ENCODE data around the gene KIF4A. TPM values are rescaled to one million over a fixed set of nuclear protein-coding genes. Genes with fewer than 3 reads are reported as not detected.
A peak's percentile ranks its signal among the peaks of the same experiment; 100 is the strongest.

The KIF4A gene
- total RNA-seq, 1 donor from 2014 or later = 26.5 TPM

DNA sequence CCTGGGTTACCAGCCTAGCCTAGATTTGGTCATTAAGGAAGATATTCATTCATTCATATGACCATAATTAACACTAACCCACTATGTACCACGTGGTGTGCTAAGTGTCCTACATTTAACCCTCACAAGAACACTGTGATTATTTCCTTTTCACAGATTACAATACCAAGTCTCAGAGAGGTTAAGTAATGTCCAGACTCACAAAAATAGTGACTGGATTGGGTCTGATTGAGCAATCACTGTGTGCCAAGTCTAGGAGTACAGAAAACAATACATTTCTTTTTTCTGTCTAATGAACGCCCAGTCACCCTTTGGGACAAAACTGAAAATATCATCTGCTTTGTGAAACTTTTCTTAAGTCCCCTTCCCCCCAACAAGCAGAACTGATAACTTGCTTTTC, 147.1 kb downstream of the KIF4A start:
- H3K4me1 Mint-ChIP-seq (ENCODE audit: low read depth) = peaks cover 36% of the 10 kb centered on the region
- no peaks in the 10 kb centered on the region for H3K36me3 Mint-ChIP-seq (ENCODE audit: low read depth)
- H3K9me3 Mint-ChIP-seq = no peaks in the 10 kb centered on the region
- no peak overlapping the region for H3K4me3 Mint-ChIP-seq (ENCODE audit: low read depth)
- H3K27me3 Mint-ChIP-seq (ENCODE audit: low read depth) = peaks cover 22% of the 10 kb centered on the region
- intact Hi-C loops (cut with micrococcal nuclease) = no loop called here
- no peak overlapping the region for H3K27ac Mint-ChIP-seq
- no peak for DNase-seq (ENCODE audit: low spot score)

DNA sequence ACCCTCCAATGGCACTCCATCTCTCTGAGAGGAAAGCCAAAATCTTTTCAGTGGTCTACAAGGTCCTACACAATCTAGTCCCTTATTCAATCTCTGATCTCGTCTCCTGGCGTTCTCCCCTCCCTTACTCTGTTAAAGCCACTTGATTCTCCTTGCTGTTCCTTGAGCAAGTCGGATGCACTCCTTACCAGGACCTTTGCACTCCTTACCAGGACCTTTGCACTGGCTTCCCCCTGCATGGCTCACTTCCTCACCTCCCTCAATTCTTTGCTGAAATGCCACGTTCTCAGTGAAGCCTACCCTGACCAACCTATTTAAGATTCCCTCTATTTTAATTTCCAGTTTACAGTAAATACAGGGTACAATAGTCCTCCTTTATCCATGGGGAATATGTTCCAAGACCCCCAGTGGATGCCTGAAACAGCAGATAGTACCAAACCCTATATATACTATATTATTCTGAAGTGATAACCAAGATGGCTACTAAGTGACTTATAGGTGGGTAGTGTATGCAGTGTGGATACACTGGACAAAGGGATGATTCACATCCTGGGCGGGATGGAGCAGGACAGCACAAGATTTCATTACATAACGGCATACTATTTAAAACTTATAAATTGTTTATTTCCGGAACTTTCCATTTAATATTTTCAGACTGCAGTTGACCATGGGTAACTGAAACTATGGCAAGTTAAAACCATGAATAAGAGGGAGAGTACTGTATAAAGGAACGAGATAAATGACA, 148.2 kb downstream of the KIF4A start:
- DNase-seq (ENCODE audit: low spot score) = no peak
- Mint-ChIP-seq H3K4me3 (ENCODE audit: low read depth) (no peak overlapping the region), H3K27ac (no peak overlapping the region), H3K36me3 (ENCODE audit: low read depth) (no peaks in the 10 kb centered on the region), H3K9me3 (no peaks in the 10 kb centered on the region), H3K4me1 (ENCODE audit: low read depth) (peaks cover 35% of the 10 kb centered on the region), H3K27me3 (ENCODE audit: low read depth) (peaks cover 33% of the 10 kb centered on the region)
- intact Hi-C loops (cut with micrococcal nuclease) = no loop called here

DNA sequence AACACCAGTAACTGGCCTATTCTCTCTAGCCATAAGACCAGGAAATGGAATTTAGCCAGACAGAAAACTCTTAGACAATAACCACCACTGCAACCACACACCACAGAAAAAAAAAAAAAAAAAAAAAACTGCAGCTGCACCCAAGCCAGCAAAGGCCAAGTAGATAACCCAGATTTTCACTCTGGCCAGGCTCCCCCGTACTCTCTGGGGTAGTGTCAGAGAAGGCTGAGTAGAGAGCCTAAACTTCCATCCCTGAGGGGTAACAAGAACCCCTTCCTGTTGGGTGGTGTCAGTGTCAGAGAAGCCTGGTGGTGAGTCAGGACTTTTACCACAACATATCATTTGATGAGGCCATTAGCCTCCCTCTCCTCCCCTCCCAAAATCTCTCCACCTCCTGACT, 149.1 kb downstream of the KIF4A start:
- intact Hi-C loops (cut with micrococcal nuclease) = no loop called here

DNA sequence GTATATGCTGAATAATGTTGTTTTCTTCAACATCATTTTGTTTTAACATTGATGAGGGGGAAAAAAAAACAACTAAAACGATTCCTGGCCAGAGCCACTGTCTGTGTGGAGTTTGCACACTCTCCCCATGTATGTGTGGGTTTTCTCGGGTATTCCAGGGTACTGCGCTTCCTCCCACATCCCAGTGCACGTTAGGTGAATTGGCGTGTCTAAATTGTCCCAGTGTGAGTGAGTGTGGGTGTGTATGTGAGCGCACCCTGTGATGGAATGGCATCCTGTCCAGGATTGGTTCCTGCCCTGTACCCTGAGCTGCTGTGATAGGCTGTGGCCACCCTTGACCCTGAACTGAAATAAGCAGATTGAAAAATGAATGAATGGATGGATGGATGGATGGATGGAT, 152.3 kb downstream of the KIF4A start:
- H3K4me3 Mint-ChIP-seq (ENCODE audit: low read depth) = no peak overlapping the region
- H3K9me3 Mint-ChIP-seq = no peaks in the 10 kb centered on the region
- intact Hi-C loops (cut with micrococcal nuclease) = no loop called here
- H3K36me3 Mint-ChIP-seq (ENCODE audit: low read depth) = no peaks in the 10 kb centered on the region
- peaks cover 21% of the 10 kb centered on the region for H3K4me1 Mint-ChIP-seq (ENCODE audit: low read depth)
- H3K27me3 Mint-ChIP-seq (ENCODE audit: low read depth) = peaks cover 59% of the 10 kb centered on the region
- H3K27ac Mint-ChIP-seq = no peak overlapping the region
- no peak for DNase-seq (ENCODE audit: low spot score)

More for the DNA sequence above, 149.1 kb downstream of the KIF4A start:
- DNase-seq (ENCODE audit: low spot score) = no peak
- H3K36me3 Mint-ChIP-seq (ENCODE audit: low read depth) = no peaks in the 10 kb centered on the region
- H3K9me3 Mint-ChIP-seq = no peaks in the 10 kb centered on the region
- no peak overlapping the region for H3K27ac Mint-ChIP-seq
- H3K27me3 Mint-ChIP-seq (ENCODE audit: low read depth) = peaks cover 39% of the 10 kb centered on the region
- H3K4me3 Mint-ChIP-seq (ENCODE audit: low read depth) = no peak overlapping the region
- peaks cover 26% of the 10 kb centered on the region for H3K4me1 Mint-ChIP-seq (ENCODE audit: low read depth)

DNA sequence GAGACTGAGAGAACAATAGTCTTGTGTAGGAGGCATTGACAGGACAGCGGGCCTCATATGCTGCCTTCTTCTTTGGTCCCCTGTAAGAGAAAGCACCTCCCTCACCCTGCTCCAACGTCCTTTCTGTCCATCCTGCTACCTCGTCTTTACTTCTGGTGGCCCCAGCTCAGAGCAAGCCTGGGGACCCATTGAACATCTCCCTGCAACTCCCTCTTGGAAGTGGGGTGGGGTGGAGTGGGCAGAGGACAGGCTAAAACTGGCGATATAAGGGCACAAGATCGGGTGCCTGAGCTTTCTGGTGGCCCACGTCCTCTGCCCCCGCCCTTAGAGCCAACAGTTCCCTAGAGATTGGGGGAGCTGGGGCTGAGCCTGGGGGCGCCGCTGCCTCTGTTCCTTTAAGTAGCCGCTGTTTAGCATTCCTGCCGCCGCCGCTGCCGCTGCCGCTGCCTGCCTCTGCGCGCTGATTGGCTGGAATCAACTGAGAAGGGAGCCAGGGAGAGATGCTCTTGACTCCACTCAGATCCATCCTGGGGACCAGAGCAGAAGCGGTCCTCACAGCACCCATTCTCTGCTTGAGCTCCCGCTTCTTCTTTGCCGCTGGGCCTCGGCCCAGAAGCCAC, 154.5 kb downstream of the KIF4A start, which contains the start of gene DLG3:
DLG3 (plus strand) TSS at position 510 of the 620 bp plus-strand sequence. CDS start 367 bp downstream, outside the sequence.
- peaks cover 4% of the 10 kb centered on the region for H3K4me1 Mint-ChIP-seq (ENCODE audit: low read depth)
- H3K27me3 Mint-ChIP-seq (ENCODE audit: low read depth) = peaks cover 53% of the 10 kb centered on the region
- intact Hi-C loops (cut with micrococcal nuclease) = no loop called here
- no peak for DNase-seq (ENCODE audit: low spot score)
- H3K27ac Mint-ChIP-seq = no peak within 1 kb of the TSS
- H3K36me3 Mint-ChIP-seq (ENCODE audit: low read depth) = no peaks in the 10 kb centered on the region
- peak within 1 kb of the TSS; percentile 39 for H3K4me3 Mint-ChIP-seq (ENCODE audit: low read depth)
- no peaks in the 10 kb centered on the region for H3K9me3 Mint-ChIP-seq

DNA sequence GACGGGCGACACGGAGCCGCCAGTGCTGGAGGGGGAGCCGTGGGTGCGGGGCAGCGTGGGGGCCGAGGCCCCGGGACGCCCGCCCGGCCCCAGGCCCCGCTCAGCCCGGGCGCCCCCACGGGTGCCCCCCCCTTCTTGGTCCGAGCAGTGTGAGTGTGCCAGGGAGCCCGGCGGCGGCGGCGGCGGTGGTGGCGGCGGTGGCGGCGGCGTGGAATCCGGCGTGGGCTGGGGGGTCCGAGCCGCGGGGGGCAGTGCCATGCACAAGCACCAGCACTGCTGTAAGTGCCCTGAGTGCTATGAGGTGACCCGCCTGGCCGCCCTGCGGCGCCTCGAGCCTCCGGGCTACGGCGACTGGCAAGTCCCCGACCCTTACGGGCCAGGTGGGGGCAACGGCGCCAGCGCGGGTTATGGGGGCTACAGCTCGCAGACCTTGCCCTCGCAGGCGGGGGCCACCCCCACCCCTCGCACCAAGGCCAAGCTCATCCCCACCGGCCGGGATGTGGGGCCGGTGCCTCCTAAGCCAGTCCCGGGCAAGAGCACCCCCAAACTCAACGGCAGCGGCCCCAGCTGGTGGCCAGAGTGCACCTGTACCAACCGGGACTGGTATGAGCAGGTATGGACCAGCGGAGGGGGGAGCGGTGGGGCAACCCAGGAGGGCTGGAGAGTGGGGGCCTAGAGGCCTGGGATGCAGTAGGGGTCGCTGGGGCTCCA, 155.2 kb downstream of the KIF4A start:
- H3K36me3 Mint-ChIP-seq (ENCODE audit: low read depth) = no peaks in the 10 kb centered on the region
- intact Hi-C loops (cut with micrococcal nuclease) = no loop called here
- no peak for DNase-seq (ENCODE audit: low spot score)
- no peak overlapping the region for H3K4me3 Mint-ChIP-seq (ENCODE audit: low read depth)
- peaks cover 50% of the 10 kb centered on the region for H3K27me3 Mint-ChIP-seq (ENCODE audit: low read depth)
- H3K27ac Mint-ChIP-seq = no peak overlapping the region
- H3K4me1 Mint-ChIP-seq (ENCODE audit: low read depth) = peaks cover 3% of the 10 kb centered on the region
- no peaks in the 10 kb centered on the region for H3K9me3 Mint-ChIP-seq

DNA sequence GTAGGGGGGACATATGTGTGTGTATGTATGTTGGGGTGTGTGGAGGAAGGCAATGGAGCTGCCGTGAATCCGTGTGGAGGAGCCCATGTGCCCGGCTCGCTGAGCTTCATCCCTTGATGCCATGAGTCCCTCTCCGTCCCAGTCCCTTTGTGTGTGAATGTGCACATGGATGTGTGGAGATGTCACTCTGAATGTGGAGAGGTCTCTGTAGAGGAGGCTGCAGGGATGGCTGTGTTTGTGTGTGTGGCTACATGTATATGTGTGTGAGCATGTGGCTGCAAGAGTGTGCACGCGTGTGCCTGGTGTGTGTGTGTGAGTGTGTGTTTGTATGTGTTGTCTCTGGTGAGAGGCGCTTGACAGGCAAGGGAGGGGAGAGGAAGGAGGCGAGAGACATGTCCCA, 156.0 kb downstream of the KIF4A start:
- Mint-ChIP-seq H3K4me3 (ENCODE audit: low read depth) (peak overlapping the region; percentile 38), H3K9me3 (no peaks in the 10 kb centered on the region), H3K27ac (no peak overlapping the region), H3K27me3 (ENCODE audit: low read depth) (peaks cover 48% of the 10 kb centered on the region), H3K36me3 (ENCODE audit: low read depth) (no peaks in the 10 kb centered on the region), H3K4me1 (ENCODE audit: low read depth) (peaks cover 3% of the 10 kb centered on the region)
- intact Hi-C loops (cut with micrococcal nuclease) = no loop called here
- no peak for DNase-seq (ENCODE audit: low spot score)

DNA sequence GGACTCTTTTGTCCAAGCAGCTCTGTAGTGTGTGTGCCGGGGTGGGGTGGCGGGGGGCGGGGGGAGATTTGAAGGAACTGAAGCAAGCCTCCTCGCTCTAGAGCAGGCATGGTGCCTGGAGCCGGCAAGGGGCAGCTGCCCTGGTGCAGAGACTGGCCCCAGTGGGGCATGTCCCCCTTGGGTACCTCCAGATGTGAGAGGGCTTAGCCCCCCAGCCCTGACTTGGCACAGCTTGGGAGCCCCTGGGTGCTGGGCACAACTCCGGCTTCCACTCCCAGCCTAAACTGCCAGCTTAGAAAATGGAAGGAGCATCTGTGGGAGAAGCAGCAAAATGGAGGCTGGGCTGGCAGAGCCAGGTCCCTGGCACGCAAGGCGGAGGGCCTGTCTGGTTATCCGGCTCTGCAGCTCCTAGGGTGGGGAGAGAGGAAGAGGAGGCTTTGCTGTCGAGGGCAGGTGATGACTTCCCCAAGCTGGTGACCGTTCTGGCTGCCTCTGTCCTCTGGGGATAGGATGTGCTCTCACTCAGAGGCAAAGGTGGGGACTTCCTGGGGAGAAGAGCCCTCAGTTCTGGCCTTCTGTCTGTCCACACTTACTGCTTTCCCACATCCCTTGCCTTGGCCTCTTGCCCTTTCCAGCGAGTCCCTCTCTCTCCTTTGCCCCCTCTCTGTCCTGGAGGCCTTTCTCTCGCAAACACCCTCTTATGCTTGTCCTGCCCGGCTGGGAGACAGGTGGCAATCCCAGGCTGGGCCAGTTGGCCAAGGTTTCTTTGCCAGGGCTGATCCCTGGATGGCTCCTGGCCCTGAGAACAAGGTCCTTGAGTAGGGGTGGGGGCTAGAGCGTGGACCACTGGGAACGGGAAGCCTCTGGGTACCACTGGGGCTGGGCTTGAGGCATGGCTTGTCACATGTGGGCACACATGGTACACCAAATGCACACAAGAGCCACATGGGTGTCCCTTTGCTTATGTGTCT, 156.8 kb downstream of the KIF4A start:
- DNase-seq (ENCODE audit: low spot score) = no peak
- H3K4me3 Mint-ChIP-seq (ENCODE audit: low read depth) = no peak overlapping the region
- H3K9me3 Mint-ChIP-seq = no peaks in the 10 kb centered on the region
- H3K27me3 Mint-ChIP-seq (ENCODE audit: low read depth) = peaks cover 42% of the 10 kb centered on the region
- peaks cover 3% of the 10 kb centered on the region for H3K4me1 Mint-ChIP-seq (ENCODE audit: low read depth)
- intact Hi-C loops (cut with micrococcal nuclease) = no loop called here
- H3K27ac Mint-ChIP-seq = no peak overlapping the region
- no peaks in the 10 kb centered on the region for H3K36me3 Mint-ChIP-seq (ENCODE audit: low read depth)

DNA sequence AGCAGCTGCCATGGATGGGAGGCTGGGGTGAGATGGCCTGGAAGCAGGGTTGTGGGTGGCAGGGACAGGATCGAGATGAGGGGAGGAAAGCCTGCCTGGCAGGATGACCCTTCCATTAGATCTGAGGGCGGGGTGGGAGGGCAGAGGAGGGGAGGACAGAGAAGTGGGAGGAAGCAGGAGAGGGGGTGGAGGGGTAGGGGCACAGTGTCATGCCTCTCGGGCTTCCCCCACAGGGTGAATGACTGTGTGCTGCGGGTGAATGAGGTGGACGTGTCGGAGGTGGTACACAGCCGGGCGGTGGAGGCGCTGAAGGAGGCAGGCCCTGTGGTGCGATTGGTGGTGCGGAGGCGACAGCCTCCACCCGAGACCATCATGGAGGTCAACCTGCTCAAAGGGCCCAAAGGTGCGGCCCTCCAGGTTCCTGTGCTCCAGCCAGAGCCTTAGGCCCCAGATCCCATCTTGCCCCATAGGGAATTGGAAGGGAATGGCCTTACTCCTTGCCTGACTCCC, 159.6 kb downstream of the KIF4A start:
- Mint-ChIP-seq H3K9me3 (no peaks in the 10 kb centered on the region), H3K36me3 (ENCODE audit: low read depth) (peaks cover 4% of the 10 kb centered on the region), H3K4me1 (ENCODE audit: low read depth) (peaks cover 18% of the 10 kb centered on the region), H3K4me3 (ENCODE audit: low read depth) (no peak overlapping the region), H3K27ac (no peak overlapping the region), H3K27me3 (ENCODE audit: low read depth) (peaks cover 17% of the 10 kb centered on the region)
- no peak for DNase-seq (ENCODE audit: low spot score)
- intact Hi-C loops (cut with micrococcal nuclease) = no loop called here

DNA sequence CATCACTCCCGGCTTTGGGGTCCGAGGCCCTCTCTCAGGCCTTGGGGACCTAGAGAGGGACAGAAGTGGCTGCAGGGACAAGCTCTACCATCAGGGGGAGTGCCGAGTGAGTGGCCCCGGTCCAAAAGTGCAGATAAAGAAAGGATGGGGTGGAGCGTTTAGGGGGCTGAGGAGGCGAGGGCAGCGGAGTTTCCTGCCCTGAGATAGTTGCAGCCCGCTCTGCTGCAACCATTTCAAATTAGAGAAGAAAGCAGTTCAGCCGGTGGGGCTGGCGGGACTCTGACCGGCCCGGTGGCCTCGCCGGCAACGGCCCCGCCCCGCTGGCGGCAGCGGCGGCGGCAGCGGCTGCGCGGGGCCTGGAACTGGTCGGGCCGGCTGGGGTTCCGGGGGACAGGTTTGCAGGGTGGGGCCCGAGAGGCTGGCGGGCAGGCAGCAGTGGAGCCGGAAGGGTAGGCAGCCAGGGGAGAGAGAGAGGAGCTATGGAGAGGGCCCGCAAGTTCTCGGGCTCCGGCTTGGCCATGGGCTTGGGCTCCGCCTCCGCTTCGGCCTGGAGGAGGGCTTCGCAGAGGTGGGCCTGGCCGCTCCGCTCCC, 162.3 kb downstream of the KIF4A start:
- Mint-ChIP-seq H3K4me3 (ENCODE audit: low read depth) (peak overlapping the region; percentile 88), H3K4me1 (ENCODE audit: low read depth) (peaks cover 29% of the 10 kb centered on the region), H3K9me3 (no peaks in the 10 kb centered on the region), H3K27me3 (ENCODE audit: low read depth) (peaks cover 2% of the 10 kb centered on the region), H3K27ac (peak overlapping the region; percentile 86), H3K36me3 (ENCODE audit: low read depth) (peaks cover 13% of the 10 kb centered on the region)
- intact Hi-C loops (cut with micrococcal nuclease) = loop anchor here (2.0 to 10.0 kb wide), 2 partner anchors 103 to 303 kb away; no protein-coding TSS in a partner anchor
- DNase-seq (ENCODE audit: low spot score) = peak; percentile 30

DNA sequence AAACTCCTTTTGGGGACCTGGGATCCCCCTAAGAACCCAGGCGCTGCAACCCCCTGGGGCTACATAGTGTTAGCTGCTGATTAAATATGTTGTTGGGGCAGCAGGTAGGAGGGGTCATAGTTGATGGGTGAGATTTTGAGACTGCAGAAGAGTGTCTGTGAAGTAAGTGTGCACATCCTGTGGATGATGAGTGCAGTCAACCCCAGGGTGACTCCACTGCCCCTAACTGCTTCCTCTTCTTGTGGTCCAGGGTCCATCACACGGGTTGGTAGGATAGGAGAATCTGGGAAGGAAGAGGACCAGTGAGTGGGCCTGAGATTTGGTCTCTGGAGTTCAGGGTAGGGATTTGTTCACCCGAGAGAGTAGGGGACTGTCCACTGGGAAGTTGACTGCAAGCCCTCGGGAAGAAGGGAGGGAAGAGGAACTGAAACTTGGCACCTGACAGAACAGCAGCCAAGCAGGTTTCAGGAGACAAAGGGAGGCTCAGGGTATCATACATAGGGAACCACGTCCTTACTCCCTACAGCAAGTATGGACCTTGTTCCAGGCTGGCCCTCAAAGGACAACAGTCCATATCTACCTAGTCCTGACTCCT, 163.2 kb downstream of the KIF4A start:
- Mint-ChIP-seq H3K4me1 (ENCODE audit: low read depth) (peaks cover 29% of the 10 kb centered on the region), H3K27ac (peak overlapping the region; percentile 47)

More for the DNA sequence above, 163.2 kb downstream of the KIF4A start:
- intact Hi-C loops (cut with micrococcal nuclease) = loop anchor here (2.0 to 10.0 kb wide), 2 partner anchors 102 to 302 kb away; no protein-coding TSS in a partner anchor
- DNase-seq (ENCODE audit: low spot score) = no peak
- H3K4me3 Mint-ChIP-seq (ENCODE audit: low read depth) = peak overlapping the region; percentile 70
- peaks cover 14% of the 10 kb centered on the region for H3K36me3 Mint-ChIP-seq (ENCODE audit: low read depth)
- no peaks in the 10 kb centered on the region for H3K9me3 Mint-ChIP-seq
- peaks cover 2% of the 10 kb centered on the region for H3K27me3 Mint-ChIP-seq (ENCODE audit: low read depth)
